PFSK-1 (cell line): ENCODE results near the gene CD72.

Experiments used
- FOXP2 ChIP-seq: optimal IDR thresholded peaks from 2 replicates; pipeline ENCODE3; 2011; ENCODE audit warnings: borderline replicate concordance, control low read depth, inconsistent platforms; ENCODE audit not compliant: insufficient read depth; ENCODE audit errors: extremely low read length, extremely low read depth
- POLR2AphosphoS5 ChIP-seq: IDR thresholded peaks from 2 replicates; pipeline ENCODE4 v1.6.1; 2012; ENCODE audit warnings: low read depth, mild to moderate bottlenecking, control low read depth, low read length, moderate library complexity
- REST ChIP-seq, 2 experiments: IDR thresholded peaks; 2 replicates each; pipeline versions ENCODE4 v1.6.1 to v1.8.0; 2011 to 2012; ENCODE audit warnings: low read depth in 2 of 2, low read length in 2 of 2, control low read depth in 1 of 2, inconsistent platforms in 1 of 2, mild to moderate bottlenecking in 1 of 2, moderate library complexity in 1 of 2; ENCODE audit not compliant: insufficient read depth in 1 of 2
- SIN3A ChIP-seq: IDR thresholded peaks from 2 replicates; pipeline ENCODE4 v1.6.1; 2012; ENCODE audit warnings: mild to moderate bottlenecking, low read length, moderate library complexity, borderline replicate concordance; ENCODE audit not compliant: insufficient read depth
- TAF1 ChIP-seq: IDR thresholded peaks from 2 replicates; pipeline ENCODE4 v1.6.1; 2012; ENCODE audit warnings: low read length, control low read depth, borderline replicate concordance; ENCODE audit not compliant: insufficient read depth

CD72 gene

DNA sequence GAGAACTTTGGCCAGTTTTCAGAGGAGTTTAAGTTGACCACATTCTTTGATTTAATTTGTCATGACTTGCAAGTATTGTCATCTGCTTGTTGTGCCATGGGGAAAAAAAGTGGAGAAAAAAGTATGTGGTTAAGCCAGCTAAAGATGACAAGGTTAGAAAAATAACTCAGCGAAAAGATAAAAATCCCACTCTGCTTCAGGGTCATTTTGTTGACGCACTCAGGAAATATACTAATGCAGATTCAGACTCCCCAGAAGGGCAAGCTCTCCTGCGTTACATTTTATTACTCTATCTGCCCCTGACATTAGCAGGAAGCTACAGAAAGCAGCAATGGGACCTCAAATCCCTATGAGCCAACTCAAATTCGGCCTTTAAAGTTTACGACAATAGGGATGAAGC lies 40.7 kb downstream of the CD72 start:
- TF ChIP-seq SIN3A (no peak), TAF1 (no peak), POLR2AphosphoS5 (no peak), FOXP2 (no peak), REST (IDR thresholded peaks at IDR 0.05; ENCODE audit: insufficient read depth in 1 of 2, low read depth in 2 of 2, low read length in 2 of 2) (no peak)

DNA sequence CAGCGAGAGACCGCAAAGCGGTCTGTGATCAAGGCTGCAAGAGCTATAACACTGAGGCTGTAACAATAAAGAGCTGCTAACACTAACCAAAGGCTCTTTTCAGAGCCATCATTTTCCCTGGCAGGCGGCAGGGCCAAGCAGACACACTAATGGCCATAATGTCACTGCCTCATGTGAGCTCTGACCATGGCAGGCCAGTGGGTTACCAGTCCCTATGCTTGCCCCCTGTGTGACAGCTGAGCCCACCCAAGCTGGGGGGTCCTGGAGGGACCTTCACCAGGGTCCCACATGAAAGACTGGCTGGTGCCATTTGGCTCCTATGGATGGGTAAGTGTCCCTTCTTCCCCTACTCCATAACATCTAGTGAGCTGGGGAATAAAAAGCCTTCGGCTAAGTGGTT lies 42.7 kb downstream of the CD72 start:
- TF ChIP-seq REST (IDR thresholded peaks at IDR 0.05; ENCODE audit: insufficient read depth in 1 of 2, low read depth in 2 of 2, low read length in 2 of 2), result no peak
- TF ChIP-seq TAF1, result no peak
- TF ChIP-seq SIN3A, result no peak
- no peak for TF ChIP-seq POLR2AphosphoS5
- TF ChIP-seq FOXP2, result no peak

DNA sequence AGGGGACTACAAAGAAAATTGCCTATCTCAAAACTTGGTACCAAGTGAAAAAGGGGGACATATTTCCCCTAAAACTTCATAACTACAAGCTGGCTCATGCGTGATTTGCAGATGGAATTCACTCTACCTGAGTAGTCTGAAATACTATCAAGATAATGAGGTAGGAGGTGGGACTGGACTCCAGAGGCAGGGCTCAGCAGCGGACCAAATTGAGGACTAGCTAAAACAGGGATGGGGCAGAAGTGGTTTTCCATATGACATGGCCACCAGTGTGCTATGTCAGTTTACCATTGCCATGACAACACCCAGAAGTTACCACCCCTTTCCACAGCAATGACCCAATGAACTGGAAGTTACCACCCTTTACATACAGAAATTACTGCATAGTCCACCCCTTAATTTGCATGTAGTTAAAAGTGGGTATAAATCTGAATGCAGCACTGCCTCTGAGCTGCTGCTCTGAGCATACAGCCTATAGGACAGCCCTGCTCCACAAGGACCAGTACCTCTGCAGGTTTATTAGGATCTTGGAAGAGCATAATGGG lies 43.6 kb downstream of the CD72 start:
- TF ChIP-seq POLR2AphosphoS5, result no peak
- no peak for TF ChIP-seq REST (IDR thresholded peaks at IDR 0.05; ENCODE audit: insufficient read depth in 1 of 2, low read depth in 2 of 2, low read length in 2 of 2)
- TF ChIP-seq TAF1, result no peak
- TF ChIP-seq FOXP2, result no peak
- TF ChIP-seq SIN3A, result no peak

DNA sequence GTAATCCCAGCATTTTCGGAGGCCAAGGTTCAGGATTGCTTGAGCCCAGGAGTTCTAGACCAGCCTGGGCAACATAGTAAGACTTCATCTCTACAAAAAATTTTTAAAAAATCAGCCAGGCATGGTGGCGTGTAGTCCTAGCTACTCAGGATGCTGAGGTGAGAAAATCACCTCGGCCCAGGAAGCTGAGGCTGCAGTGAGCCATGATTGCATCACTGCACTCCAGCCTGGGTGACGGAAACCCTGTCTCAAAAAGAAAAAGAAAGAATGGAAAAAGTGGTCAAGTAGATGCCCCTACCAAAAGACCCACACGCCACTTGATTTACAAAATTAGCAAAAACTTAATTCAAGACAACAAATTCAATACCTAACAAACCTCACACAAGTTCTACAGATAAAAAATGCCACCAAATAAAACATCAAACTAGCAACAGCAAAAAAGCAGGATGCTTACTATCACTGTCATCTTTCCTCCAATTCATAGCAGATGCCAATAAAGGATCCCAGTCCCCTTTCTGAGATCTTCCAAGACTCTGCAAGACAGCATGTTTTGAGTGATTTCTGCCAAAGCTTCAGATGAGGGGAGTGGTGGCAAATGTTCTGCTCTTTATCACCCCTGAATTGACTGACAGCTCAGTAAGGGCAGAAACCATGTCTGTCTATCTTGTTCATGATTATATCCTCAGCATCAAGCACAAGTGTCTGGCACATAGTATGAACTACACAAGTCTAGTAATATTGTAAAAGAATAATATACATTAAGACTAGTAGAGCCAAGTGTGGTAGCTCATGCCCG lies 47.3 kb downstream of the CD72 start:
- TF ChIP-seq TAF1 (no peak), POLR2AphosphoS5 (no peak), FOXP2 (no peak), SIN3A (no peak), REST (IDR thresholded peaks at IDR 0.05; ENCODE audit: insufficient read depth in 1 of 2, low read depth in 2 of 2, low read length in 2 of 2) (no peak)
